ENCODE results near the gene IFT27. TPM values are rescaled to one million over a fixed set of nuclear protein-coding genes. Genes with fewer than 3 reads are reported as not detected.

The IFT27 gene
- total RNA-seq, 4 donors from 2014 or later: 2.3 to 27.0 (median 15.4) TPM

- H3K27ac ChIP-seq: peak overlapping the region; percentile 61 to 78
- no peak for DNase-seq
- no peak for TF ChIP-seq POLR2A (IDR thresholded peaks at IDR 0.05)
- TF ChIP-seq, protein P1, sequence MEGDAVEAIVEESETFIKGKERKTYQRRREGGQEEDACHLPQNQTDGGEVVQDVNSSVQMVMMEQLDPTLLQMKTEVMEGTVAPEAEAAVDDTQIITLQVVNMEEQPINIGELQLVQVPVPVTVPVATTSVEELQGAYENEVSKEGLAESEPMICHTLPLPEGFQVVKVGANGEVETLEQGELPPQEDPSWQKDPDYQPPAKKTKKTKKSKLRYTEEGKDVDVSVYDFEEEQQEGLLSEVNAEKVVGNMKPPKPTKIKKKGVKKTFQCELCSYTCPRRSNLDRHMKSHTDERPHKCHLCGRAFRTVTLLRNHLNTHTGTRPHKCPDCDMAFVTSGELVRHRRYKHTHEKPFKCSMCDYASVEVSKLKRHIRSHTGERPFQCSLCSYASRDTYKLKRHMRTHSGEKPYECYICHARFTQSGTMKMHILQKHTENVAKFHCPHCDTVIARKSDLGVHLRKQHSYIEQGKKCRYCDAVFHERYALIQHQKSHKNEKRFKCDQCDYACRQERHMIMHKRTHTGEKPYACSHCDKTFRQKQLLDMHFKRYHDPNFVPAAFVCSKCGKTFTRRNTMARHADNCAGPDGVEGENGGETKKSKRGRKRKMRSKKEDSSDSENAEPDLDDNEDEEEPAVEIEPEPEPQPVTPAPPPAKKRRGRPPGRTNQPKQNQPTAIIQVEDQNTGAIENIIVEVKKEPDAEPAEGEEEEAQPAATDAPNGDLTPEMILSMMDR (IDR thresholded peaks at IDR 0.05): no peak
- intact Hi-C loops (cut with DNase I; ENCODE audit: low total_unique reads): no loop called here
- no peaks in the 10 kb centered on the region for H3K27me3 ChIP-seq
- peak overlapping the region in 1 of 2 donors; percentile 20 for H3K4me3 ChIP-seq
- H3K4me1 ChIP-seq: no peaks in the 10 kb centered on the region
- no peaks in the 10 kb centered on the region for H3K9me3 ChIP-seq
- no peaks in the 10 kb centered on the region for H3K36me3 ChIP-seq
These were observed 803 bp upstream of the IFT27 start for GRCh38 chr22:36776722-36777121.

DNA sequence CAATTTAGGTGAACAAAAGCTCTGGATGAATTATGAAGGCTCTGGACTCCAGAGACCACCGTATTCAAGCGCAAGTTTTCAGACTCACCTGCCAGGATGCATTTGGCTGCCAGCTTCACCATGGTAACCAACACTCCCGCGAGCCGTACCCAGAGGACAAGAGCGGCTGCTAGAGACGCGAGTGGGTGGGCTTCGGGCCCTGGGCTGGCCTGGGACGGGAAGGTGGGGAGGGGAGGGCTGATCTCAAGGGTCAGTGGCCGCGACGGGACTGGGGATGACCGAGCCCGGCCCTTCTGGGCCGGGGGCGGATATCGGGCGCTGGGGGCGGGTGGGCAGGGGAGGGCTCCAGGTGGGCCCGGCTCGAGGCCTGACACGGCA is 344 bp downstream of the IFT27 start:
- Histone ChIP-seq H3K27ac (peak overlapping the region; percentile 91 to 93), H3K9me3 (no peaks in the 10 kb centered on the region), H3K4me1 (no peaks in the 10 kb centered on the region), H3K4me3 (peak overlapping the region; percentile 96 to 98), H3K27me3 (no peaks in the 10 kb centered on the region), H3K36me3 (no peaks in the 10 kb centered on the region)
- no peak for TF ChIP-seq POLR2A (IDR thresholded peaks at IDR 0.05)
- TF ChIP-seq, protein P1 (IDR thresholded peaks at IDR 0.05): no peak
- intact Hi-C loops (cut with DNase I; ENCODE audit: low total_unique reads): no loop called here
- DNase-seq: peak; percentile 46 to 54

DNA sequence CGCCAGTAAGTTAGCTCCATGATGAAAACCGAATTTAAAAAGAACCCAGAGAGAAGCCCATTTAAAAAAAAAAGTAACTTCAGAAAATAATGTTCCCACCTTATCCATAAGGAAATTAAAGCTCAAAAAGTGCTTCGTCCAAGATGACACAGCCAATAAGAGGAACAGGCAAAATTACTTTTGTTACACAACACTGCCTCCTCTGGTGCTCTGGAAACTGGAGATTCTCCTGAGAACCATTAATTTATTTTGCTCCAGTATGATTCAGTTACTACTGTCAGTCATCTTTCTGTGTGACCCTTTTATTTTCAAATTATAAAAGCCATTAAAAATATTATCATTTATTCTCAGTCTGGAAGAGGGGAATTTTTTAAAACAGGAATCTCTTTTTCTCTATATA is 2.0 kb downstream of the IFT27 start:
- Histone ChIP-seq H3K4me3 (no peak overlapping the region), H3K36me3 (no peaks in the 10 kb centered on the region), H3K4me1 (no peaks in the 10 kb centered on the region), H3K27me3 (no peaks in the 10 kb centered on the region), H3K9me3 (no peaks in the 10 kb centered on the region), H3K27ac (no peak overlapping the region)
- intact Hi-C loops (cut with DNase I; ENCODE audit: low total_unique reads): no loop called here
- no peak for DNase-seq
- TF ChIP-seq, protein P1 (IDR thresholded peaks at IDR 0.05): peak in 2 of 4 experiments; percentile 9 to 14
- no peak for TF ChIP-seq POLR2A (IDR thresholded peaks at IDR 0.05)

DNA sequence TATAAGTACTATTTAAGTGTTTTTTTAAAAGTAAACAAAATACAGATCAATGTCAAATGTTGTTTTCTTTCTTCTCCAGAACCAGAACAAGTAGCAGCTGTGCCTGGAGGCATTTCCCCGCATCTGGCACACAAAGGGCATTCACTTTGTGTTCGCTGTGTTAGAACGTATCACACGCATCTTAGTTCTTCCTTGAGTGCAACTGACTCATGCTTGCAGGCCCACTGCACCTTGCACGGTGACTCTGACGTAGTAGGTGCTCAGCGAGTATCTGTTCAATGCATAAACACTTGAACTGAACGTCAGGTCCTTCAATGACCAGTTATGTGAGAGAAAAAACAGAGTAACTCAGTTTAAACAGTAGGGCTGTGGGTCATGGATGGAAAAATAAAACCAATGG is 3.5 kb downstream of the IFT27 start:
- intact Hi-C loops (cut with DNase I; ENCODE audit: low total_unique reads): no loop called here
- no peak overlapping the region for H3K4me3 ChIP-seq
- H3K9me3 ChIP-seq: no peaks in the 10 kb centered on the region
- no peaks in the 10 kb centered on the region for H3K4me1 ChIP-seq
- no peaks in the 10 kb centered on the region for H3K36me3 ChIP-seq
- H3K27ac ChIP-seq: no peak overlapping the region
- TF ChIP-seq POLR2A (IDR thresholded peaks at IDR 0.05): no peak
- TF ChIP-seq, protein P1 (IDR thresholded peaks at IDR 0.05): no peak
- H3K27me3 ChIP-seq: no peaks in the 10 kb centered on the region
- DNase-seq: no peak

- H3K4me3 ChIP-seq: no peak overlapping the region
- intact Hi-C loops (cut with DNase I; ENCODE audit: low total_unique reads): no loop called here
- no peaks in the 10 kb centered on the region for H3K36me3 ChIP-seq
- no peaks in the 10 kb centered on the region for H3K27me3 ChIP-seq
- no peaks in the 10 kb centered on the region for H3K9me3 ChIP-seq
- no peaks in the 10 kb centered on the region for H3K4me1 ChIP-seq
- H3K27ac ChIP-seq: no peak overlapping the region
- DNase-seq: no peak
- TF ChIP-seq, protein P1 (IDR thresholded peaks at IDR 0.05): no peak
- TF ChIP-seq POLR2A (IDR thresholded peaks at IDR 0.05): no peak
These were observed 4.4 kb downstream of the IFT27 start for GRCh38 chr22:36771356-36772063.

Measured in uterus (tissue), 4 donors.